Liver (tissue), 9 donors: ENCODE results near the gene PALD1. TPM values are rescaled to one million over a fixed set of nuclear protein-coding genes. Genes with fewer than 3 reads are reported as not detected.

Source experiments
- DNase-seq: peaks from one replicate; pipeline ENCODE4 v3.0.0-alpha.2; 2017; ENCODE audit warnings: low spot score
- H3K27ac ChIP-seq, 2 donors: one replicate each; pipeline ENCODE4 v1.7.0; 2013; ENCODE audit warnings: inconsistent platforms in 2 of 2, low read length in 2 of 2, control low read depth in 1 of 2, low read depth in 1 of 2, mild to moderate bottlenecking in 1 of 2
- H3K27me3 ChIP-seq, 4 donors: one replicate each; pipeline versions ENCODE4 v1.6.1 to v1.7.0; 2013; ENCODE audit warnings: low read length in 3 of 4, inconsistent platforms in 1 of 4, mild to moderate bottlenecking in 1 of 4, moderate library complexity in 1 of 4; ENCODE audit not compliant: control insufficient read depth in 4 of 4, insufficient read depth in 4 of 4
- H3K36me3 ChIP-seq, 4 donors: one replicate each; pipeline versions ENCODE4 v1.6.1 to v1.7.0; 2013; ENCODE audit warnings: low read length in 3 of 4, mild to moderate bottlenecking in 3 of 4, low read depth in 1 of 4, moderate library complexity in 1 of 4; ENCODE audit not compliant: control insufficient read depth in 4 of 4, insufficient read depth in 3 of 4
- H3K4me1 ChIP-seq, 4 donors: one replicate each; pipeline versions ENCODE4 v1.6.1 to v1.7.0; 2013; ENCODE audit warnings: low read length in 3 of 4, mild to moderate bottlenecking in 3 of 4, moderate library complexity in 1 of 4; ENCODE audit not compliant: control insufficient read depth in 4 of 4, insufficient read depth in 4 of 4
- H3K4me3 ChIP-seq, 3 donors: one replicate each; pipeline versions ENCODE4 v1.6.1 to v1.7.0; 2013; ENCODE audit warnings: low read length in 3 of 3, control low read depth in 1 of 3, low read depth in 1 of 3, mild to moderate bottlenecking in 1 of 3
- H3K9ac ChIP-seq, 2 donors: one replicate each; pipeline ENCODE4 v1.7.0; 2013; ENCODE audit warnings: low read length in 2 of 2, mild to moderate bottlenecking in 2 of 2, moderate library complexity in 2 of 2, control low read depth in 1 of 2, low read depth in 1 of 2
- H3K9me3 ChIP-seq, 4 donors: one replicate each; pipeline versions ENCODE4 v1.6.1 to v1.7.0; 2013; ENCODE audit warnings: low read length in 3 of 4; ENCODE audit not compliant: control insufficient read depth in 4 of 4
- ATF3 ChIP-seq: IDR thresholded peaks from 2 replicates; pipeline ENCODE4 v1.6.1; 2016; ENCODE audit warnings: antibody characterized with exemption
- CTCF ChIP-seq: fragments of 150-350 bp; IDR thresholded peaks from 2 replicates; pipeline ENCODE4 v1.5.1; 2017; ENCODE audit warnings: improper control_type of control experiment, low read depth, low read length; ENCODE audit not compliant: missing input control
- EGR1 ChIP-seq, 2 donors: IDR thresholded peaks; 2 replicates each; pipeline ENCODE4 v1.6.1; 2016 to 2018; ENCODE audit warnings: antibody characterized with exemption in 2 of 2, low read depth in 2 of 2
- FOXA1 ChIP-seq: IDR thresholded peaks from 2 replicates; pipeline ENCODE4 v1.6.1; 2016; ENCODE audit warnings: antibody characterized with exemption
- FOXA2 ChIP-seq: IDR thresholded peaks from 2 replicates; pipeline ENCODE4 v1.6.1; 2016; ENCODE audit warnings: antibody characterized with exemption
- GABPA ChIP-seq, 2 donors: IDR thresholded peaks in 1 of 2; conservative IDR thresholded peaks in 1 of 2; 2 replicates each; pipeline ENCODE4 v1.6.1; 2016; ENCODE audit warnings: antibody characterized with exemption in 2 of 2, mild to moderate bottlenecking in 1 of 2, moderate library complexity in 1 of 2
- HNF4A ChIP-seq, 2 donors: conservative IDR thresholded peaks; 2 replicates each; pipeline ENCODE4 v1.6.1; 2016; ENCODE audit warnings: antibody characterized with exemption in 2 of 2, mild to moderate bottlenecking in 2 of 2
- HNF4G ChIP-seq: IDR thresholded peaks from 2 replicates; pipeline ENCODE4 v1.6.1; 2016; ENCODE audit warnings: antibody characterized with exemption
- JUND ChIP-seq, 2 donors: IDR thresholded peaks; 2 replicates each; pipeline ENCODE4 v1.6.1; 2016; ENCODE audit warnings: antibody characterized with exemption in 2 of 2
- MAX ChIP-seq: IDR thresholded peaks from 2 replicates; pipeline ENCODE4 v1.6.1; 2016; ENCODE audit warnings: antibody characterized with exemption
- NR2F2 ChIP-seq: IDR thresholded peaks from 2 replicates; pipeline ENCODE4 v1.6.1; 2016; ENCODE audit warnings: antibody characterized with exemption
- RAD21 ChIP-seq, 2 donors: IDR thresholded peaks; 2 replicates each; pipeline ENCODE4 v1.6.1; 2016; ENCODE audit warnings: antibody characterized with exemption in 2 of 2, mild to moderate bottlenecking in 2 of 2
- REST ChIP-seq: IDR thresholded peaks from 2 replicates; pipeline ENCODE4 v1.6.1; 2016; ENCODE audit warnings: antibody characterized with exemption, mild to moderate bottlenecking
- RXRA ChIP-seq, 2 donors: IDR thresholded peaks; 2 replicates each; pipeline ENCODE4 v1.6.1; 2017 to 2018; ENCODE audit warnings: antibody characterized with exemption in 2 of 2, mild to moderate bottlenecking in 1 of 2
- SP1 ChIP-seq: IDR thresholded peaks from 2 replicates; pipeline ENCODE4 v1.6.1; 2018; ENCODE audit warnings: antibody characterized with exemption, mild to moderate bottlenecking
- TAF1 ChIP-seq: conservative IDR thresholded peaks from 2 replicates; pipeline ENCODE4 v1.6.1; 2016; ENCODE audit warnings: antibody characterized with exemption, mild to moderate bottlenecking
- YY1 ChIP-seq: IDR thresholded peaks from 2 replicates; pipeline ENCODE4 v1.6.1; 2016; ENCODE audit warnings: antibody characterized with exemption, mild to moderate bottlenecking
- ZBTB33 ChIP-seq: IDR thresholded peaks from 2 replicates; pipeline ENCODE4 v1.6.1; 2016; ENCODE audit warnings: antibody characterized with exemption
- WGBS: extraction: QIAGEN DNeasy Blood & Tissue Kit; methylation state at CpG from one replicate; pipeline ENCODE4 v1.1.7; 2013; 5-methylcytosine and 5-hydroxymethylcytosine counted together
- polyA plus RNA-seq, 2 donors: library from polyadenylated mRNA; stranded (reverse) in 1 of 2; unstranded in 1 of 2; fragments of 200-250 nt in 1 of 2; fragments of >200 nt in 1 of 2; fragmentation: Nextera tagmentation in 1 of 2; extraction: Ambion mirVana in 1 of 2; gene quantifications; one replicate each; pipeline versions ENCODE4 v1.2.1 to v1.2.3, GENCODE V29; 2013 to 2015
- total RNA-seq, 2 donors: library from RNA; depleted of rRNA; stranded (reverse); fragments of >200 nt; gene quantifications; one replicate each; pipeline ENCODE4 v1.2.3, GENCODE V29; 2014
- donor health status: healthy.
- donor health status: healthy.
- donor health status: healthy.
- donor health status: healthy.
- donor health status: healthy.

Gene PALD1
- total and polyA plus RNA-seq, 4 donors: 0.72 to 4.2 (median 1.4) TPM

GRCh38 chr10:70458329-70459060 lies 20.1 kb upstream of the PALD1 start:
- Histone ChIP-seq H3K9ac (no peak overlapping the region), H3K27ac (no peak overlapping the region), H3K9me3 (no peaks in the 10 kb centered on the region), H3K27me3 (peaks cover 0 to 5% (median under 1%) of the 10 kb centered on the region in 4 donors), H3K4me3 (peak overlapping the region in 1 of 3 donors; percentile 38), H3K36me3 (no peaks in the 10 kb centered on the region), H3K4me1 (peaks cover 5 to 8% (median 7%) of the 10 kb centered on the region in 4 donors)
- no peak for DNase-seq
- 8% methylated on average over 62 of the region's 62 CpGs for WGBS
- TF ChIP-seq ATF3 (no peak), RXRA (IDR thresholded peaks at IDR 0.05) (no peak), NR2F2 (no peak), JUND (IDR thresholded peaks at IDR 0.05) (no peak), RAD21 (IDR thresholded peaks at IDR 0.05) (no peak), FOXA2 (no peak), YY1 (no peak), FOXA1 (no peak)

GRCh38 chr10:70459061-70459773 lies 19.4 kb upstream of the PALD1 start:
- Histone ChIP-seq H3K27me3 (peaks cover 0 to 5% (median under 1%) of the 10 kb centered on the region in 4 donors), H3K36me3 (no peaks in the 10 kb centered on the region), H3K4me1 (peaks cover 5 to 8% (median 7%) of the 10 kb centered on the region in 4 donors), H3K9ac (no peak overlapping the region), H3K4me3 (no peak overlapping the region), H3K27ac (no peak overlapping the region), H3K9me3 (no peaks in the 10 kb centered on the region)
- TF ChIP-seq JUND (IDR thresholded peaks at IDR 0.05) (no peak), ZBTB33 (no peak), HNF4G (no peak), FOXA2 (no peak), RAD21 (IDR thresholded peaks at IDR 0.05) (no peak), TAF1 (no peak), EGR1 (IDR thresholded peaks at IDR 0.05; ENCODE audit: low read depth in 2 of 2) (no peak), NR2F2 (no peak), SP1 (no peak), RXRA (IDR thresholded peaks at IDR 0.05) (no peak), ATF3 (no peak), REST (no peak), GABPA (IDR thresholded peaks at IDR 0.05 in 1 of 2, conservative IDR thresholded peaks at IDR 0.05 in 1 of 2) (no peak), HNF4A (conservative IDR thresholded peaks at IDR 0.05) (no peak), YY1 (no peak), MAX (no peak), FOXA1 (no peak), CTCF (no peak)
- 39% methylated on average over 19 of the region's 19 CpGs for WGBS
- no peak for DNase-seq
